B cell (primary cell): ENCODE data around the gene RNF187. TPM values are rescaled to one million over a fixed set of nuclear protein-coding genes. Genes with fewer than 3 reads are reported as not detected.

ENCODE experiments used
- ATAC-seq: fragments of 200-7000 bp; cut with Tn5 transposase; one replicate; pipeline ENCODE4 v1.10.0; 2021; ENCODE audit warnings: low read depth, mild to moderate bottlenecking, moderate number of reproducible peaks, moderate library complexity
- CTCF ChIA-PET: fragments of 350-600 bp; sonication (Branson Sonifier 250); formaldehyde crosslinking; loops from one replicate; lab custom pipeline; 2021; ENCODE audit warnings: antibody characterized with exemption, inconsistent platforms; lab: Charles Lee
- POLR2A ChIA-PET: fragments of 350-600 bp; sonication (Branson Sonifier 250); formaldehyde crosslinking; loops from one replicate; lab custom pipeline; 2021; ENCODE audit warnings: antibody characterized with exemption; lab: Charles Lee
- DNase-seq: peaks from one replicate; pipeline ENCODE4 v3.0.0; 2013
- H2AFZ ChIP-seq: 2 replicates; pipeline ENCODE4 v1.6.1; 2012; ENCODE audit warnings: mild to moderate bottlenecking, low read depth, low read length; ENCODE audit not compliant: insufficient read depth, poor library complexity, severe bottlenecking
- H3K27ac ChIP-seq, 2 donors: 1 replicate in 1 of 2; 2 replicates in 1 of 2; pipeline ENCODE4 v1.5.1; 2012 to 2013; ENCODE audit warnings: low read length in 2 of 2, mild to moderate bottlenecking in 2 of 2, moderate library complexity in 1 of 2
- H3K27me3 ChIP-seq, 4 experiments: fragments of 200-600 bp in 1 of 4; sonication (generic) in 1 of 4; replicated peaks in 1 of 4; 1 replicate in 2 of 4; 2 replicates in 2 of 4; pipeline versions ENCODE4 v1.6.1 to v1.7.0; 2013 to 2016; ENCODE audit warnings: low read length in 3 of 4, mild to moderate bottlenecking in 2 of 4, mixed read lengths in 1 of 4, moderate library complexity in 1 of 4; ENCODE audit not compliant: insufficient read depth in 4 of 4, control insufficient read depth in 3 of 4; ENCODE audit errors: control extremely low read depth in 1 of 4
- H3K36me3 ChIP-seq, 2 experiments: replicated peaks in 1 of 2; 1 replicate in 1 of 2; 2 replicates in 1 of 2; pipeline versions ENCODE4 v1.6.1 to v1.7.1; 2013; ENCODE audit warnings: low read length in 1 of 2; ENCODE audit not compliant: insufficient read depth in 2 of 2, control insufficient read depth in 1 of 2; ENCODE audit errors: control extremely low read depth in 1 of 2, extremely low read depth in 1 of 2
- H3K4me1 ChIP-seq, 2 donors: fragments of 200-600 bp in 1 of 2; sonication (generic) in 1 of 2; 1 replicate in 1 of 2; 2 replicates in 1 of 2; pipeline versions ENCODE4 v1.5.1 to v1.6.1; 2013 to 2017; ENCODE audit warnings: low read length in 2 of 2; ENCODE audit not compliant: control insufficient read depth in 2 of 2, insufficient read depth in 2 of 2
- H3K4me2 ChIP-seq: replicated peaks from 2 replicates; pipeline ENCODE3; 2012; ENCODE audit warnings: mild to moderate bottlenecking, low read depth, low read length; ENCODE audit not compliant: poor library complexity, severe bottlenecking
- H3K4me3 ChIP-seq, 5 experiments: fragments of 200-600 bp in 1 of 5; sonication (generic) in 1 of 5; 1 replicate in 3 of 5; 2 replicates in 2 of 5; pipeline versions ENCODE4 v1.5.1 to v1.7.0; 2011 to 2016; ENCODE audit warnings: low read length in 4 of 5, mild to moderate bottlenecking in 4 of 5, low read depth in 2 of 5, control low read depth in 1 of 5, moderate library complexity in 1 of 5; ENCODE audit not compliant: insufficient read depth in 1 of 5; ENCODE audit errors: control extremely low read depth in 1 of 5, extremely low read depth in 1 of 5
- H3K79me2 ChIP-seq: fragments of 200-600 bp; sonication (generic); one replicate; pipeline ENCODE4 v1.6.0; 2016; ENCODE audit warnings: low read length; ENCODE audit not compliant: control insufficient read depth, insufficient read depth
- H3K9ac ChIP-seq: fragments of 200-600 bp; sonication (generic); 2 replicates; pipeline ENCODE4 v1.6.1; 2017; ENCODE audit warnings: mild to moderate bottlenecking, low read length, moderate library complexity
- H3K9me3 ChIP-seq, 3 donors: one replicate each; pipeline versions ENCODE4 v1.6.1 to v1.7.1; 2013; ENCODE audit warnings: low read length in 2 of 3; ENCODE audit not compliant: control insufficient read depth in 2 of 3, insufficient read depth in 1 of 3; ENCODE audit errors: control extremely low read depth in 1 of 3
- H4K20me1 ChIP-seq: 2 replicates; pipeline ENCODE4 v1.6.0; 2012; ENCODE audit warnings: mild to moderate bottlenecking, low read length; ENCODE audit not compliant: insufficient read depth, control insufficient read depth, poor library complexity, severe bottlenecking
- H3K27ac Mint-ChIP-seq: one replicate; pipeline ENCODE4 v1.8.0; 2021; ENCODE audit warnings: mixed read lengths
- H3K27me3 Mint-ChIP-seq: one replicate; pipeline ENCODE4 v1.8.0; 2021; ENCODE audit warnings: mixed read lengths
- H3K4me1 Mint-ChIP-seq: one replicate; pipeline ENCODE4 v1.8.0; 2021; ENCODE audit warnings: mixed read lengths
- H3K4me3 Mint-ChIP-seq: one replicate; pipeline ENCODE4 v1.8.0; 2021; ENCODE audit warnings: mixed read lengths
- H3K9me3 Mint-ChIP-seq: one replicate; pipeline ENCODE4 v1.8.0; 2022; ENCODE audit warnings: mixed read lengths; ENCODE audit not compliant: insufficient read depth
- CTCF ChIP-seq: fragments of 200-600 bp; IDR thresholded peaks from one replicate; pipeline ENCODE4 v1.8.0; 2022; ENCODE audit warnings: antibody characterized with exemption, mild to moderate bottlenecking
- EZH2 ChIP-seq: IDR thresholded peaks from 2 replicates; pipeline ENCODE4 v1.6.1; 2012; ENCODE audit warnings: borderline replicate concordance, low read depth, mild to moderate bottlenecking, moderate library complexity, low read length; ENCODE audit not compliant: insufficient read depth, poor library complexity, severe bottlenecking
- WGBS: methylation state at CpG from one replicate; pipeline ENCODE4 v1.1.5; 2013; ENCODE audit warnings: missing lambda C conversion rate; ENCODE audit not compliant: insufficient coverage; 5-methylcytosine and 5-hydroxymethylcytosine counted together
- intact Hi-C: fragments of 100-400 bp; cut with micrococcal nuclease; formaldehyde crosslinking; loops from one replicate; pipeline ENCODE4 v1.10.0; 2022
- polyA plus RNA-seq: library from polyadenylated mRNA; depleted of rRNA; stranded (reverse); fragments of >200 nt; gene quantifications from 2 replicates; pipeline ENCODE4 v1.2.3, GENCODE V29; 2012
- total RNA-seq, 2 donors: library from RNA; stranded (reverse); fragments of 120-200 nt in 1 of 2; gene quantifications; 1 replicate in 1 of 2; 2 replicates in 1 of 2; pipeline versions ENCODE4 v1.2.3 to v1.2.4, GENCODE V29; 2013 to 2022

The RNF187 gene
- total and polyA plus RNA-seq, 2 donors (not counting 1 experiment from before 2014, with no cell fraction given), result 25.5 to 67.3 TPM

- Histone ChIP-seq H3K9ac (no peak overlapping the region), H3K27me3 (no peaks in the 10 kb centered on the region), H3K4me1 (peaks cover 14 to 25% of the 10 kb centered on the region in 2 donors), H3K27ac (no peak overlapping the region), H3K4me3 (no peak overlapping the region), H3K79me2 (peaks cover 47% of the 10 kb centered on the region), H3K36me3 (peaks cover 0 to 45% of the 10 kb centered on the region in 2 experiments), H3K9me3 (peaks cover 0 to 3% (median 0%) of the 10 kb centered on the region in 3 donors), H3K4me2 (no peak overlapping the region), H4K20me1 (peaks cover 44% of the 10 kb centered on the region), H2AFZ (no peak overlapping the region)
- CTCF ChIA-PET, result interaction anchor here (0.8 to 2.8 kb wide), 2 partner anchors 10 to 11 kb away, joined by 3 to 14 read pairs; no protein-coding TSS in a partner anchor
- intact Hi-C loops, result no loop called here
- ATAC-seq, result no peak
- peaks cover 37% of the 10 kb centered on the region for H3K4me1 Mint-ChIP-seq
- H3K27me3 Mint-ChIP-seq, result no peaks in the 10 kb centered on the region
- 94% methylated on average over 5 of the region's 6 CpGs for WGBS
- TF ChIP-seq CTCF (no peak), EZH2 (no peak)
- H3K4me3 Mint-ChIP-seq, result peak overlapping the region; percentile 52
- H3K9me3 Mint-ChIP-seq, result no peaks in the 10 kb centered on the region
- POLR2A ChIA-PET, result interaction anchor here (0.6 kb wide), 1 partner anchor 32 kb away, joined by 8 read pairs; no protein-coding TSS in a partner anchor
- peak overlapping the region; percentile 32 for H3K27ac Mint-ChIP-seq
- no peak for DNase-seq
Observed at GRCh38 chr1:228490120-228491078, 3.2 kb downstream of the RNF187 start.
